Colonic mucosa (tissue), 4 donors: ENCODE data around the gene ID2. TPM values are rescaled to one million over a fixed set of nuclear protein-coding genes. Genes with fewer than 3 reads are reported as not detected.

Source experiments
- DNase-seq: peaks from one replicate; pipeline ENCODE4 v3.0.0-alpha.2; 2020
- H3K27ac ChIP-seq: fragments of 200-600 bp; one replicate; pipeline ENCODE4 v1.8.0; 2021
- H3K27me3 ChIP-seq: fragments of 200-600 bp; one replicate; pipeline ENCODE4 v1.8.0; 2021
- H3K36me3 ChIP-seq: fragments of 200-600 bp; one replicate; pipeline ENCODE4 v1.8.0; 2021
- H3K4me1 ChIP-seq: fragments of 200-600 bp; one replicate; pipeline ENCODE4 v1.8.0; 2021; ENCODE audit warnings: mild to moderate bottlenecking
- H3K4me3 ChIP-seq: fragments of 200-600 bp; one replicate; pipeline ENCODE4 v1.8.0; 2021
- H3K9ac ChIP-seq, 2 donors: one replicate each; pipeline ENCODE4 v1.7.0; 2013; ENCODE audit warnings: control low read depth in 2 of 2, low read depth in 2 of 2, low read length in 2 of 2
- H3K9me3 ChIP-seq: fragments of 200-600 bp; one replicate; pipeline ENCODE4 v1.8.0; 2021
- intact Hi-C: fragments of 100-400 bp; cut with DNase I; formaldehyde crosslinking; loops from one replicate; pipeline ENCODE4 v1.14.1; 2022
- total RNA-seq, 2 donors: library from RNA; stranded (reverse); fragmentation: NEBNext Ultra II Directional in 1 of 2; extraction: Animal tissue kit (Norgen Biotek cat#: 25700) in 1 of 2; gene quantifications; one replicate each; pipeline ENCODE4 v1.2.1, GENCODE V29; 2021
- TF ChIP-seq, protein P1 (sequence below): fragments of 200-600 bp; IDR thresholded peaks from one replicate; pipeline ENCODE4 v1.8.0; 2022; ENCODE audit warnings: antibody characterized with exemption, mild to moderate bottlenecking
- donor health status: healthy.
- donor health status: DM: no; HTN: no; CAD: no.
- donor health status: DM: no; HTN: no; CAD: no.

The ID2 gene
- total RNA-seq, 2 donors from 2014 or later, result 100.0 to 108 TPM

DNA sequence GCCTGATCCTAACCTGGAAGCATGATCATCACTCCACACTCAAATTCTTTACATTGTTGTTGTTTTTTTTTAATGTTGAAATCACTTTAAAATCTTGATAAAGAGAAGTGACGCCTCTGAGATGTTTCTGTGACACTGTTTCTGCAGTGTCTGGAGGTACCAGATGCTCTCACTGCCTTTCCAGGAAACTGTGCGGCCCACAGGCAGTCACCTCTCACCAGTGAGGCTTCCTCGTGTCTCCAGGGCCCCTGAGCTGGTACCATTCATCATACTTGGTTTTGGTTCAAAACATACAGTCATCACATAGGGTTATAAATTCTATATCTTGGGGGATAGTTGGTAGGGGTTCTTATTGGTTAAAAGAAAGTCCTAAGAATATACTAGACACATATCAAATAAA lies 10.1 kb upstream of the ID2 start:
- DNase-seq, result no peak
- no peak overlapping the region for H3K27ac ChIP-seq
- H3K4me3 ChIP-seq, result no peak overlapping the region
- no peaks in the 10 kb centered on the region for H3K36me3 ChIP-seq
- TF ChIP-seq, protein P1, sequence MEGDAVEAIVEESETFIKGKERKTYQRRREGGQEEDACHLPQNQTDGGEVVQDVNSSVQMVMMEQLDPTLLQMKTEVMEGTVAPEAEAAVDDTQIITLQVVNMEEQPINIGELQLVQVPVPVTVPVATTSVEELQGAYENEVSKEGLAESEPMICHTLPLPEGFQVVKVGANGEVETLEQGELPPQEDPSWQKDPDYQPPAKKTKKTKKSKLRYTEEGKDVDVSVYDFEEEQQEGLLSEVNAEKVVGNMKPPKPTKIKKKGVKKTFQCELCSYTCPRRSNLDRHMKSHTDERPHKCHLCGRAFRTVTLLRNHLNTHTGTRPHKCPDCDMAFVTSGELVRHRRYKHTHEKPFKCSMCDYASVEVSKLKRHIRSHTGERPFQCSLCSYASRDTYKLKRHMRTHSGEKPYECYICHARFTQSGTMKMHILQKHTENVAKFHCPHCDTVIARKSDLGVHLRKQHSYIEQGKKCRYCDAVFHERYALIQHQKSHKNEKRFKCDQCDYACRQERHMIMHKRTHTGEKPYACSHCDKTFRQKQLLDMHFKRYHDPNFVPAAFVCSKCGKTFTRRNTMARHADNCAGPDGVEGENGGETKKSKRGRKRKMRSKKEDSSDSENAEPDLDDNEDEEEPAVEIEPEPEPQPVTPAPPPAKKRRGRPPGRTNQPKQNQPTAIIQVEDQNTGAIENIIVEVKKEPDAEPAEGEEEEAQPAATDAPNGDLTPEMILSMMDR, result no peak
- H3K9ac ChIP-seq, result no peak overlapping the region
- peaks cover 5% of the 10 kb centered on the region for H3K4me1 ChIP-seq
- no peaks in the 10 kb centered on the region for H3K27me3 ChIP-seq
- no peaks in the 10 kb centered on the region for H3K9me3 ChIP-seq
- intact Hi-C loops, result loop anchor here (5.0 kb wide), 1 partner anchor 40 kb away; no protein-coding TSS in a partner anchor

DNA sequence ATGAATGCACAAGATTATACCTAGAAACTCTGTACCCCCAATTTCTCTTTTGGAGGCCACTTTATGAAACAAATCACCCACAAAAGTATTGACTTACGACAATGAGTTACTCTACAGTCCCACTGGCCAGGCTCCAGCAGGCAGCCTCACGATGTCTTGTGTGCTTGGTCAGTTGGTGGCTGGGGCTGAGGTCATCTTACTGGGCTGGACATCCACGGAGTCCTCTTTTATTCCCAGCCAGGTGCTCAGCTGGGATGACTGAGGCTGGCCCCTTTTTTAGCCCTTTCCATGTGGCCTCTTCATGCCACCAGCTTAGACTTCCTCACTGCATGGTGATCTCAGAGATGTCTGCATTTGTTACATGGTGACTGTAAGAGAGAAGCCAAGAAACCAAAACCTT lies 8.9 kb upstream of the ID2 start:
- TF ChIP-seq, protein P1, result no peak
- no peak overlapping the region for H3K27ac ChIP-seq
- no peaks in the 10 kb centered on the region for H3K9me3 ChIP-seq
- H3K4me3 ChIP-seq, result no peak overlapping the region
- H3K4me1 ChIP-seq, result peaks cover 5% of the 10 kb centered on the region
- H3K9ac ChIP-seq, result no peak overlapping the region
- DNase-seq, result no peak
- intact Hi-C loops, result loop anchor here (5.0 kb wide), 1 partner anchor 41 kb away; no protein-coding TSS in a partner anchor
- H3K36me3 ChIP-seq, result no peaks in the 10 kb centered on the region
- no peaks in the 10 kb centered on the region for H3K27me3 ChIP-seq

DNA sequence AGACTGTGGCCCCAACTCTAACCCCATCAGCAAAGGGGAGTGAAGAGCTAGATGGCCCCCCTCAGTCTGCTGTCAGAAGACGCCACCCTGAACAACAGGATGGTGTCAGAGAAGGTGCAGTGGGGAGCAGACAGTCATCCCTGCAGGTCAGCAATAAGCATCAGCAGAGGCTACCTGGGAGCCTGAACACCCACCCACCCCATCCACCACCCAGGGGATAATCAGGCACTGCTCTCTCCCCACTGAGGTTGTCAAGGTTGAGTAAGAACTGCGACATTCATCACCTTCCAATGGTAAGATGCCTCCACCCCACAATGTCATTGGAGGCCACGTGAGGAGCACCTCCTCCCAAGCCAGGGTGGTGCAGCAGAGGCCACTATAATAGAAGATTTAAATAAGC lies 8.5 kb upstream of the ID2 start:
- intact Hi-C loops, result loop anchor here (5.0 kb wide), 1 partner anchor 41 kb away; no protein-coding TSS in a partner anchor
- no peaks in the 10 kb centered on the region for H3K27me3 ChIP-seq
- H3K36me3 ChIP-seq, result no peaks in the 10 kb centered on the region
- H3K4me1 ChIP-seq, result peaks cover 5% of the 10 kb centered on the region
- H3K9me3 ChIP-seq, result no peaks in the 10 kb centered on the region
- no peak overlapping the region for H3K4me3 ChIP-seq
- TF ChIP-seq, protein P1, result no peak
- no peak overlapping the region for H3K9ac ChIP-seq
- DNase-seq, result no peak
- H3K27ac ChIP-seq, result no peak overlapping the region

DNA sequence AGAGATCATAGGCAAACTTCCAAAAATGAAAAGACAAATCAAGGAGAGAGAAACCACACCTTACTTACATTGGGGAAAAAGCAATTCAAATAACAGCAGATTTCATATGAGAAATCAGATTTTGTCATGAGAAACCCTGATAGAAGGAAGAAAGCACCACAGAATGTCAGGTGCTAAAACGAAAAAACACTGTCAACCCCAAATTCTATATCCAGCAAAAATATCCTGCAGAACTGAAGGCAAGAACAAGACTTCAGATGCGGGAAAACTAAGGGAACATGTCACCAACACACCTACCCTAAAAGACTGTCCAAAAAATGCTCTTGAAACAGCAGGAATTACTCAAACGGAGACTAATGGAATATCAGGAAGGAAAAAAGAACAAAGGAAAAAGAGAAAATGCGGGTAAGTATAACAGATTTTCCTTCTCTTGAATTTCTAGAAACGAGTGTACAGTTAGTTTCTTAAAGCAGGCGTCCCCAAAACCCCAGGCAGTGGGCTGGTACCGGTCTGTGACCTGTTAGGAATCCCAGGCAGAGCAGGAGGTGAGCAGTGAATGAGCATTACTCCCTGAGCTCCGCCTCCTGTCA lies 7.3 kb upstream of the ID2 start:
- DNase-seq, result no peak
- TF ChIP-seq, protein P1, result no peak
- intact Hi-C loops, result loop anchor here (5.0 kb wide), 1 partner anchor 42 kb away; no protein-coding TSS in a partner anchor

DNA sequence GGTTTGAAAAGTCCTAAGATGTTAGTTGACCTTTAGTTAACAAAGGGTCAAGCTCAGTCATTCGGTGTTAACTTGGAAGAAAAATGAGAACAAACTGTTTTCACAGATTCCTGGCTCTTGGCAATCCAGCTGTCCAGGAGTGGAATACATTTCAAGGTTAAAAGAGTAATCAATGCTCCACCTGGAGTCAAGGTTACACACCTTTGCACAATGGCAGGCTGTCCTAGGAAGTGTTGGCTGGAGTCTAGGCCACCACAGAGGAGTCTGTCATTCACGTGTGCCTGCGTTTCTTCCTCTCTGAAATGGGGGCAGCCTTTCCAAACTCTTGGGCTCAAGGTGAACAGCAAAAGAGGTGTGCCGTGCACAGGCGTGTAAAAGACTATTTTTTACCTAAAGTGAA lies 6.3 kb upstream of the ID2 start:
- intact Hi-C loops, result no loop called here

More for the DNA sequence above, 7.3 kb upstream of the ID2 start:
- no peak overlapping the region for H3K4me3 ChIP-seq
- no peaks in the 10 kb centered on the region for H3K36me3 ChIP-seq
- H3K9ac ChIP-seq, result no peak overlapping the region
- H3K4me1 ChIP-seq, result peaks cover 5% of the 10 kb centered on the region
- no peaks in the 10 kb centered on the region for H3K27me3 ChIP-seq
- no peak overlapping the region for H3K27ac ChIP-seq
- no peaks in the 10 kb centered on the region for H3K9me3 ChIP-seq

More for the DNA sequence above, 6.3 kb upstream of the ID2 start:
- Histone ChIP-seq H3K9me3 (no peaks in the 10 kb centered on the region), H3K36me3 (no peaks in the 10 kb centered on the region), H3K27me3 (no peaks in the 10 kb centered on the region), H3K4me1 (peaks cover 5% of the 10 kb centered on the region), H3K9ac (no peak overlapping the region), H3K27ac (no peak overlapping the region), H3K4me3 (no peak overlapping the region)
- TF ChIP-seq, protein P1, result no peak
- DNase-seq, result no peak
